NCI-H1436 (cell line): ENCODE measurements around the gene PCOLCE2.
"Not testable (repeated sequence)": the region's sequence is repeated elsewhere in the genome, so short reads cannot be mapped to it uniquely, and the experiment has no call there.

Experiments used
- DNase-seq: peaks from one replicate; lab custom pipeline; 2025; lab: John Stamatoyannopoulos, UW

The PCOLCE2 gene

GRCh38 chr3:142898346-142899213, 9.7 kb upstream of the PCOLCE2 start:
- no peak for DNase-seq

DNA sequence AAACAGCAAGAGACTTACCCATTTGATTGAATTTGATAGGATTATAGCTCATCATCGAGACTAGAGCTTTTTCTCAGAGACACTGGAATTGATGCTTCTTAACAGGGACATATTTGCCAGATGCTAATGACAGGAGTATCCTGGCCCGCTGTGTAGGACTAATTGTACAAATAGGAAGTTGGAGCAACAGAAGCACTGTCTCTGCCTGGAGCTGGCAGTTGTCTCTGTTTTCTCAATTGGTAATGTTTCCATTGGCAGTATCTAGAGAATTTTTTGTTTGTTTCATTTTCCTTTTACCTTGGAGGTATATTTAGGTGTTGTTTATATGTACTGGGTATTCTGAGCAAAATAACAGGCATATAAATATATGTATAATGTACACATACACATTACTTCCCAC, 8.9 kb upstream of the PCOLCE2 start:
- DNase-seq: no peak

DNA sequence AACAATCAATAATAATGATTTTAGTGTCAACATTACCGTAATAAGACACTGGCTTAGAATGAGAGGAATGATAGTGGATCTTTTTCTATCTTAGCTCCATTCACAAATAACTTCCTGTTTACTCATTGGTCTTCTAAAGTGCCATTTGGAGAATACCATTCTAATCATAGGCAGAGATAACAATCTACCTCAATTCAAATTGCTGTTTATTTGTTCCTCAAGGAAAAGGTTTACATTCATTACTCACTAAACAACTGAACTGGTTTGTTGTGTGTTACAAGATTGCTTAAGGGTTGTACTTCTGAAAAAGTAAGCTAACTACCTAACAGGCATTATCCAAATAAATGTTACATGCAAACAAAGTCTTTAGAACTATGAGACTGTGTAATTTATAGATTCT, 8.1 kb upstream of the PCOLCE2 start:
- DNase-seq: no peak

- no peak for DNase-seq
These were observed 7.4 kb upstream of the PCOLCE2 start for GRCh38 chr3:142896201-142896755.

- DNase-seq: no peak
These were observed 5.6 kb upstream of the PCOLCE2 start for GRCh38 chr3:142894493-142894892.

DNA sequence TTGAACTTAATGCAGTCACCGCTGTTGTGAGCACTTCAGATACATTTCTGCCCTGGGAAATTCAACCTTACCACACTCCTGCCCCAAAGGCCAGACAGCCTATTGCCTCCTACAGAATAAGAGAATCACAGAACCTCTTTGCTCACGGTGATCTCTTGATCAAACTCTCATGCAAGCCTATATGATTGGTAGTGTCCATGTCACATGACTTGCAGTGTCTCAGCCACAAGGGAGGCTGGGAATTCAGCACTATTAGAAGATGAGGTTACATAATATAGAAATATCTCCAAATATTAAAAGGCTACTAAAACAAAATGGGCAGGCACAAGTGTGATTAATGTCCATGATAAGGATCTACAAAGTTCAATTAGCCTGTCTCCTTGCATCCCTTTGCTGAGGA, 3.8 kb upstream of the PCOLCE2 start:
- no peak for DNase-seq

DNA sequence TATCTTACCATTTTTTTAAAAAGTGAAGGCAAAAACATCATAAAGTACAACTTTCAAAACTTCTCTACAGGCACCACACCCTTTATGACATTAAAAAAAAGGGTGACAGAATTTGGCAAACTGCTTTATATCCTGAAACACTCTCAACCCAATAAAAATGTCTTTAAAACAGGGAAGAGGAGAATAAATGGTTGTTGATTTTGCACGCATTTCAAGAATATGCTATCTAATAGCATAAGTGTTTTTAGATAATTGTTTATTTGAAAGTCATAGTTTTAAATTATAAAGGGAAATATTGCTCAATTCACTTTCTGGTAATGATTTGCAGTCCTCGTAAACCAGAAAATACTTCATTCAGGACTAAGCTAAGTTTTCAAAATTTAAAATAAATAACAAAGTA, 1.7 kb upstream of the PCOLCE2 start:
- no peak for DNase-seq

- no peak for DNase-seq
These were observed 530 bp upstream of the PCOLCE2 start for GRCh38 chr3:142889212-142890014.

DNA sequence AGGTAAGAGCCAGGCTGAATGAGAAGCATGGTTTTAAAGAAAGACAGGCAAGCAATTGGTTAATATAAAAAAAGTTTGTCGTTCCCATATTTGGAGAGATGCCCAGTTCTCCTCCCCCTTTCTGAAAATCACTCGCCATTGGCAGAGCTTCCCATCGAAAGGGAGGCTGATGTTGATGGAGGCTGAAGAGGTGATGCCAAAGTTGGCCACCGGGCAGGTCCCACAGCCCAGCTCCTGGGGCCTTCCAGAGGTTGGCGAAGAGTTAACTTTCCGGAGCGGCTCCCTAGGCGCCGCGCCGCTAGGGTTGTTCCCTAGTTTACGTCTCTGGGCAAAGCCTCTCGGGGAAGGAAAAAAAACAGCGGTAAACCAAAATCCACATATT, 793 bp downstream of the PCOLCE2 start:
- DNase-seq: peak; percentile 43

DNA sequence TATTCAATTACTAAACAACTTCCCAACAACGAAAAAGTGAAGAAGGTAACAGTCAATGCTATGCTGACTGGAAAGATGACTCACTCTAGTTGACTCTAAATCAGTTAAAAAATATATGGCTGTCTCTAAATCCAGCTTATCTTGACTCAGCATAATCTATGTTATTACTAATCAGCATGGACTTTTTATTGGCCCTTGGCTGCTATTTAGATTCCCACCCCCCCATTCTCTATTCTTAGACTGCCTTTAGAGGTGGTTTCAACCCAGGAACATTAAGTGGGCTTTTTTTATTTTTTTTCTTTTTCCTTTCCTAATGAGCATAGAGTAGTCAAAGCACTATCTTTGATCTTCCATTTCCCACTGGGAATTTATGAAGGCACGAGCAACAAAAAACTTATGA, 1.9 kb downstream of the PCOLCE2 start:
- no peak for DNase-seq

- DNase-seq: no peak
These were observed 2.9 kb downstream of the PCOLCE2 start for GRCh38 chr3:142886021-142886420.

DNA sequence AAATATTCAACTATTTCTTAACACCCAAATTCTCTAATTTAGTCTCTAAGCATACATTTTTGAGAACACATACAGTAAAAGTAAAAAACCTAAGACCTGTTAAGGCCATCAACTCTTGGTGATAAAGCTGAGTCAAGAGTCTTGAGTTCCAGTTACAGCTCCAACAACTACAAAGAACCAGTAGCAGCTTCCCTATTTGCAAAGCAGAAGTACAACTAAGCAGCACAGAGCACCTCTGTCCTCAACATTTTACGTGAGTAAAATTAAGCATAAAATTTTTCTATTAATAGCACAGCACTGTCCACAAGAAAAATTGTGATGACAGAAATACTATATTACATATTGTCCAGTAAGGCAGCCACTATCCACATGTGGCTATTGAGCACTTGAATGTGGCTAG, 4.4 kb downstream of the PCOLCE2 start:
- no peak for DNase-seq

DNA sequence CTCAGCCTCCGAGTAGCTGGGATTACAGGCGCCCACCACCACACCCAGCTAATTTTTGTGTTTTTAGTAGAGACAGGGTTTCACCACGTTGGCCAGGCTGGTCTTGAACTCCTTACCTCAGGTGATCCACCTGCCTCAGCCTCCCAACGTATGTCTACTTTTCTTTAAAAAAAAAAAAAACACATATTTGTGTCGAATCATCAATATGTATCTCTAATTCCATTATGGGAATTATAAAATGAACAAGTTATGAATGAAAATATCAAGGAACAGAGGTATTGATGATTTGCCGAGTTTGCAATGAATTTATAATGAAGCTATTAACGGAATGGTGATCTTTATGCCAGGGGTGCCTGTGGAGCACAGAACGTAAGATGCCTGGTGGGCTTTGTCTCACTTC, 5.3 kb downstream of the PCOLCE2 start:
- not testable (repeated sequence) for DNase-seq

DNA sequence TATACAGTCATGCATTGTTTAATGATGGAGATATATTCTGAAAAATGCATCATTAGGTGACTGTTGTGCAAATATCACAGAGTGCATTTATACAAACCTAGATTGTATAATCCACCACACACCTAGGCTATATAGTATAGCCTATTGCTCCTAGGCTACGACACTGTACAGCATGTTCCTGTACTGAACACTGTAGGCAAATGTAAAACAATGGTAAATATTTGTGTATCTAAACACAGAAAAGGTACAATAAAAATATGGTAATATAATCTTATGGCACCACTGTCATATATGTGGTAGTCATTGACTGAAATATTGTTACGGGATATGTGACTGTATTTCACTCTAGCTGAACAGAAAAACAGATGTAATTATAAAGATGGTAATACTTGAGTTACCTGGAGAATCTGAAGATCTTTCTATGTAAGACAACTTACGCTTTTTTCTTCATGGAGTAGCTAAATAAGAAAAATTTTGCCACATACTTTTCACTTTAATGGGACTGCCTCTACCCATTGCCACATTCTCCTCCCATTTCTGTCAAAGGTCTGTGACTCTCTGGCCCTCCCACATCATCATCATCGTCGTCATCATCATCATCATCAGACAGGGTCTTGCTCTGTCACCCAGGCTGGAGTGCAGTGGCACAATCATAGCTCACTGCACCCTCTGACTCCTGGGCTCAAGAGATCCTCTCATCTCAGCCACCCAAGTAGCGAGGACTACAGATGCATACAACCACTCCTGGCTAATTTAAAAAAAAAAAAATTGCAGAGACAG, 7.2 kb downstream of the PCOLCE2 start:
- DNase-seq: no peak

DNA sequence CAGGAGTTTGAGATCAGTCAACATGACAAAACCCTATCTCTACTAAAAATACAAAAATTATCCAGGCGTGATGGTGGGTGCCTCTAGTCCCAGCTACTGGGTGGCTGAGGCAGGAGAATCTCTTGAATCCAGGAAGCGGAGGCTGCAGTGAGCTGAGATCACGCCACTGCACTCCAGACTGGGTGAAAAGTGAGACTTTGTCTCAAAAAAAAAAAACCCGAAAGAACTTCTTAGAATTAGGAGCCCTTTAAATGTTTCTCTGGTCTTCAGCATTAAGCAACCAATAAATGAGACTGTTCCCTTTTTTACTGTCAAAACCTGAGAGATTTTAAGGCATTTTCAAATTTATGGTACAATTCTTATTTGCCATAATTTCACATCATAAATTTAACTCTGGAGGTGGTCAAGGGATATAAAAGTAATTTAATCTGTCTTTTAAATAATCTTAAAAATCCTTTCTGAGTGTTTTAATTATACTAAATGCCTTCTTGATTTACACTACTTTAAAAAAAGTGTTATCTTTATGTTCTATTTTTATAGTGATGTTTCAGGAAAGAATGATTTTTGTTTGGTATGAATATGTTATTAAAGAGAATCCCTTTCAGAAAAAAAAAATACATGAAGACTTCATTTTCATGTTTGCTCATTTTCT, 10.1 kb downstream of the PCOLCE2 start:
- DNase-seq: no peak

DNA sequence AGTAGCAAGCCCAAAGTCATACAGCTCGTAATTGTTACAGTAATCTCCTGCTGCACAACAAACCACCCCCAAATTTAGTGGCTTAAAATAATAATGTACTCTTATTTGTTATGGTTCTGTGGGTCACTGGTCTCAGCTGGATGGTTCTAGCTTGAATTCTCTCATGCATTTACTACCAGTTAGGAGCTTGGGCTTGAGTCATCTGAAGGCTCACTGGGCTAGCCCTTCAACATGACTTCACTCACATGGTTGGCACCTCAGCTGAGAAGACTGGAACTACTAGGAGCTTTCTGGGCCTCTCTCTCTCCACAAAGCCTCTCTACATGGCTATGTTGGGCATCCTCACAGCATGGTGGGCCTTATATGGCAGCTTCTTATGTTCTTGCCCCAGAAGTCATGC, 12.5 kb downstream of the PCOLCE2 start:
- no peak for DNase-seq

- DNase-seq: no peak
These were observed 13.2 kb downstream of the PCOLCE2 start for GRCh38 chr3:142875583-142876207.

- DNase-seq: no peak
These were observed 13.8 kb downstream of the PCOLCE2 start for GRCh38 chr3:142875099-142875498.

DNA sequence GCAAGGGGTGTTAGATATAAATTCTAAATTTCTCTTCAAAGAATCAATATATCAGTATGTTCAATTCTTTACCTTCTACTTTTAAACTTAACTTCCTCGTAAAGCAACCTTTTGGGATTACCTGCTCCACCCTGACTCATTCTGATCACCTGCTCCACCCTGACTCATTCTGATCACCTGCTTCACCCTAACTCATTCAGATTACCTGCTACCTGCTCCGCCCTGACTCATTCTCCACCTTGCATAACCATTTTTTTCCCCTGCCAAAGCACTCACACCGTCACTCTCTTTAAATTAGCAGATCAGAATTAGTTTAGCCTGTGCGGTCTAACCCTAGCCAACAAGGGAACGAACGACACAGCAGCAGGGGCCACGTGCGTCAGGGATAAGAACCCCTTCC, 20.5 kb downstream of the PCOLCE2 start:
- DNase-seq: not testable (repeated sequence)

- DNase-seq: peak; percentile 83
These were observed 21.8 kb downstream of the PCOLCE2 start for GRCh38 chr3:142866841-142867631.
